ENCODE measurements around the gene GALNT13. TPM values are rescaled to one million over a fixed set of nuclear protein-coding genes. Genes with fewer than 3 reads are reported as not detected.

Gene GALNT13
- total RNA-seq, 2 donors from 2014 or later = 0.33 to 5.7 TPM

DNA sequence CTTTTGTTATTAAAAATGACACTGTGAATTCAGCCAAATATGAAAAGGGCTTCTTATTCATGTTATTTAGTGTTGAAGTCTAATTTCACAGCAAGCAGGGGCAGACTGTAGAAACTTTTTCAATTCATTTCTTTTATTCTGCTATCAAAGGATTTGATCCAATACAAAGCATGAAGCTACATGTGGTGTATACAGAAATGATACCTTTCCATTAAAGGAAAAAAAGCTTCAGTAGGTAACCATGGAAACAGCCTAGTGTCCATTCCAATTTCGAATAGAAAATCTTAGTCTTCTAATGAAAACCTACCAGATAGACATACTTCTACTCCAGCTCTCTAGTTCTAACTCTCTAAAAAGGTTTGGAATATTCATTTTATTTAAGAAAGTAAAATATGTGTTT lies 550.5 kb downstream of the GALNT13 start:
- Histone ChIP-seq H3K27me3 (no peaks in the 10 kb centered on the region), H3K36me3 (replicated peaks in 1 of 2; ENCODE audit: insufficient read depth in 1 of 2, low read depth in 2 of 2) (no peaks in the 10 kb centered on the region), H3K27ac (no peak overlapping the region), H3K4me1 (no peaks in the 10 kb centered on the region), H3K9me3 (no peaks in the 10 kb centered on the region), H3K4me3 (no peak overlapping the region)
- DNase-seq (no peak), ATAC-seq (no peak)
- WGBS, 2 donors = 37 to 53% methylated on average over 1 of the region's 1 CpG
- TF ChIP-seq POLR2A (IDR thresholded peaks at IDR 0.05) (no peak), CTCF (IDR thresholded peaks at IDR 0.05) (no peak)
- intact Hi-C loops (cut with DNase I) = no loop called here

- DNase-seq (peak; percentile 31 to 64 (median 46)), ATAC-seq (no peak)
- intact Hi-C loops (cut with DNase I) = no loop called here
- H3K27ac ChIP-seq = no peak overlapping the region
- H3K9me3 ChIP-seq = no peaks in the 10 kb centered on the region
- 36 to 46% methylated on average over 2 of the region's 2 CpGs for whole genome bisulfite sequencing, 2 donors
- no peak overlapping the region for H3K4me3 ChIP-seq
- H3K36me3 ChIP-seq (replicated peaks in 1 of 2; ENCODE audit: insufficient read depth in 1 of 2, low read depth in 2 of 2) = no peaks in the 10 kb centered on the region
- H3K4me1 ChIP-seq = no peaks in the 10 kb centered on the region
- TF ChIP-seq CTCF (IDR thresholded peaks at IDR 0.05) (no peak), POLR2A (IDR thresholded peaks at IDR 0.05) (no peak)
- no peaks in the 10 kb centered on the region for H3K27me3 ChIP-seq
Measured at GRCh38 chr2:154425994-154426393, 554.3 kb downstream of the GALNT13 start.

GRCh38 chr2:154427453-154427852 lies 555.7 kb downstream of the GALNT13 start:
- Histone ChIP-seq H3K4me1 (no peaks in the 10 kb centered on the region), H3K4me3 (no peak overlapping the region), H3K27ac (no peak overlapping the region), H3K9me3 (no peaks in the 10 kb centered on the region), H3K27me3 (no peaks in the 10 kb centered on the region), H3K36me3 (replicated peaks in 1 of 2; ENCODE audit: insufficient read depth in 1 of 2, low read depth in 2 of 2) (no peaks in the 10 kb centered on the region)
- TF ChIP-seq CTCF (IDR thresholded peaks at IDR 0.05) = no peak
- TF ChIP-seq POLR2A (IDR thresholded peaks at IDR 0.05) = no peak
- no peak for ATAC-seq
- intact Hi-C loops (cut with DNase I) = no loop called here
- no peak for DNase-seq
- 65 to 77% methylated on average over 2 of the region's 2 CpGs for whole genome bisulfite sequencing, 2 donors

GRCh38 chr2:154428022-154428421 lies 556.3 kb downstream of the GALNT13 start:
- ATAC-seq = no peak
- no peak for DNase-seq
- Histone ChIP-seq H3K27me3 (no peaks in the 10 kb centered on the region), H3K4me3 (no peak overlapping the region), H3K27ac (no peak overlapping the region), H3K9me3 (no peaks in the 10 kb centered on the region), H3K4me1 (no peaks in the 10 kb centered on the region), H3K36me3 (replicated peaks in 1 of 2; ENCODE audit: insufficient read depth in 1 of 2, low read depth in 2 of 2) (no peaks in the 10 kb centered on the region)
- 71 to 76% methylated on average over 8 of the region's 8 CpGs for WGBS, 2 donors
- intact Hi-C loops (cut with DNase I) = no loop called here
- TF ChIP-seq CTCF (IDR thresholded peaks at IDR 0.05) (no peak), POLR2A (IDR thresholded peaks at IDR 0.05) (no peak)

DNA sequence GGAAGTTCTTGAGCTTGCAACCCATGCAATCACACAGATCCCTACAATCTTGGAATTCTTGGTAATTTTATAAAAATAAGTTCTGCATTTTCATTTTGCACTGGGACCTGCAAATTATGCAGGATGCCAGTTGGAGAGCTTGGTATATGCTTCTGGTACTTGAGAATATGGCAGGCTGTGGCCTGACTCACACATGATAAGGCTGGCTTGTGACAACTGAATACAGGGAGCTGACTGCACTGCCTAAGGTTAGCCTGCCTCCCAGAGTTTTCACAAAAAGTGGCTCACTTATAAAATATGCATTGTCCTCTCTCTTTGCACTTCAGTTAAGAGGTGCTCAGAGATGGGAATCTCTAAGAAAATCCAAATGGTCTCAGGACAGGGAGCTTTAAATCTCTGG lies 561.3 kb downstream of the GALNT13 start:
- Histone ChIP-seq H3K27ac (no peak overlapping the region), H3K4me1 (no peaks in the 10 kb centered on the region), H3K36me3 (replicated peaks in 1 of 2; ENCODE audit: insufficient read depth in 1 of 2, low read depth in 2 of 2) (no peaks in the 10 kb centered on the region), H3K9me3 (no peaks in the 10 kb centered on the region), H3K4me3 (no peak overlapping the region), H3K27me3 (no peaks in the 10 kb centered on the region)
- TF ChIP-seq POLR2A (IDR thresholded peaks at IDR 0.05) = no peak
- no peak for TF ChIP-seq CTCF (IDR thresholded peaks at IDR 0.05)
- ATAC-seq = no peak
- DNase-seq = no peak
- intact Hi-C loops (cut with DNase I) = no loop called here
